Right renal cortex interstitium (tissue), 3 donors: ENCODE data around the gene FCHSD2. TPM values are rescaled to one million over a fixed set of nuclear protein-coding genes. Genes with fewer than 3 reads are reported as not detected.
"Not testable (repeated sequence)": the region's sequence is repeated elsewhere in the genome, so short reads cannot be mapped to it uniquely, and the experiment has no call there.

Experiments
- DNase-seq, 3 donors: peaks; one replicate each; pipeline ENCODE4 v3.0.0-alpha.2; 2013; ENCODE audit warnings: low read depth in 3 of 3, low spot score in 2 of 3
- polyA plus RNA-seq, 3 donors: library from polyadenylated mRNA; unstranded; fragments of 120-200 nt; gene quantifications; one replicate each; pipeline ENCODE4 v1.2.1, GENCODE V29; 2013; ENCODE audit not compliant: insufficient read length in 3 of 3

The FCHSD2 gene
- polyA plus RNA-seq, 3 donors: 43.7 to 49.7 (median 47.2) TPM

GRCh38 chr11:72940417-72940816 is 201.7 kb downstream of the FCHSD2 start:
- DNase-seq: no peak

- no peak for DNase-seq
Measured at GRCh38 chr11:72939031-72939430, 203.1 kb downstream of the FCHSD2 start.

- no peak for DNase-seq
Measured at GRCh38 chr11:72937439-72937838, 204.7 kb downstream of the FCHSD2 start.

- no peak for DNase-seq
Measured at GRCh38 chr11:72935700-72936099, 206.4 kb downstream of the FCHSD2 start.

GRCh38 chr11:72932132-72932570 is 210.0 kb downstream of the FCHSD2 start:
- no peak for DNase-seq

- peak in 1 of 3 donors; percentile 15 for DNase-seq
Measured at GRCh38 chr11:72930008-72930407, 212.1 kb downstream of the FCHSD2 start.

- no peak for DNase-seq
Measured at GRCh38 chr11:72929256-72929655, 212.9 kb downstream of the FCHSD2 start.

- DNase-seq: no peak
Measured at GRCh38 chr11:72927380-72927779, 214.7 kb downstream of the FCHSD2 start.

- DNase-seq: no peak
Measured at GRCh38 chr11:72926076-72926475, 216.0 kb downstream of the FCHSD2 start.

- DNase-seq: no peak
Measured at GRCh38 chr11:72925656-72926055, 216.5 kb downstream of the FCHSD2 start.

GRCh38 chr11:72924568-72925190 is 217.4 kb downstream of the FCHSD2 start:
- no peak for DNase-seq

- no peak for DNase-seq
Measured at GRCh38 chr11:72921028-72921716, 220.9 kb downstream of the FCHSD2 start.

GRCh38 chr11:72920001-72920400 is 222.1 kb downstream of the FCHSD2 start:
- no peak for DNase-seq

GRCh38 chr11:72918851-72919250 is 223.3 kb downstream of the FCHSD2 start:
- DNase-seq: no peak

- DNase-seq: no peak
Measured at GRCh38 chr11:72912253-72912652, 229.9 kb downstream of the FCHSD2 start.

- DNase-seq: not testable (repeated sequence)
Measured at GRCh38 chr11:72909558-72910388, 232.3 kb downstream of the FCHSD2 start.

GRCh38 chr11:72908032-72908676 is 234.0 kb downstream of the FCHSD2 start:
- DNase-seq: no peak

GRCh38 chr11:72904016-72904415 is 238.1 kb downstream of the FCHSD2 start:
- DNase-seq: no peak

GRCh38 chr11:72901374-72901773 is 240.7 kb downstream of the FCHSD2 start:
- DNase-seq: no peak

- DNase-seq: no peak
Measured at GRCh38 chr11:72900013-72900412, 242.1 kb downstream of the FCHSD2 start.

GRCh38 chr11:72899238-72899637 is 242.9 kb downstream of the FCHSD2 start:
- no peak for DNase-seq
